ENCODE results near the gene AK1.
A peak's percentile ranks its signal among the peaks of the same experiment; 100 is the strongest.
"Not testable (repeated sequence)": the region's sequence is repeated elsewhere in the genome, so short reads cannot be mapped to it uniquely, and the experiment has no call there.

Gene AK1

GRCh38 chr9:127881715-127882114 lies 4.2 kb upstream of the AK1 start:
- DNase-seq = not testable (repeated sequence)

- no peak for DNase-seq
These were observed 2.7 kb upstream of the AK1 start for GRCh38 chr9:127880143-127880542.

GRCh38 chr9:127878652-127879390 lies 1.3 kb upstream of the AK1 start:
- no peak for DNase-seq

- DNase-seq = peak; percentile 49
These were observed 651 bp upstream of the AK1 start for GRCh38 chr9:127878001-127878651.

- no peak for DNase-seq
These were observed 512 bp downstream of the AK1 start for GRCh38 chr9:127876764-127877562.

GRCh38 chr9:127876026-127876763 lies 1.3 kb downstream of the AK1 start:
- no peak for DNase-seq

GRCh38 chr9:127875306-127875966 lies 2.0 kb downstream of the AK1 start:
- no peak for DNase-seq

- DNase-seq = no peak
These were observed 2.9 kb downstream of the AK1 start for GRCh38 chr9:127874301-127875221.

GRCh38 chr9:127873886-127874285 lies 3.6 kb downstream of the AK1 start:
- DNase-seq = no peak

GRCh38 chr9:127873223-127873691 lies 4.2 kb downstream of the AK1 start:
- no peak for DNase-seq

GRCh38 chr9:127872369-127873222 lies 4.9 kb downstream of the AK1 start:
- no peak for DNase-seq

- no peak for DNase-seq
These were observed 5.9 kb downstream of the AK1 start for GRCh38 chr9:127871531-127871930.

- DNase-seq = no peak
These were observed 6.6 kb downstream of the AK1 start for GRCh38 chr9:127870887-127871286.

GRCh38 chr9:127870153-127870491 lies 7.4 kb downstream of the AK1 start:
- DNase-seq = not testable (repeated sequence)

- DNase-seq = peak; percentile 90
These were observed 7.9 kb downstream of the AK1 start for GRCh38 chr9:127869310-127870152.

GRCh38 chr9:127868278-127868902 lies 9.1 kb downstream of the AK1 start:
- DNase-seq = no peak

- no peak for DNase-seq
These were observed 9.9 kb downstream of the AK1 start for GRCh38 chr9:127867356-127868277.

- no peak for DNase-seq
These were observed 10.9 kb downstream of the AK1 start for GRCh38 chr9:127866535-127866934.

Data from OCI-M1 (cell line).